GM18511 (cell line): ENCODE data around the gene CPNE6.
A peak's percentile ranks its signal among the peaks of the same experiment; 100 is the strongest.

Source experiments
- ATAC-seq: cut with Tn5 transposase; IDR thresholded peaks from one replicate; pipeline ENCODE4 v1.9.1; 2021; ENCODE audit warnings: mild to moderate bottlenecking, moderate library complexity; ENCODE audit not compliant: unreplicated experiment

Gene CPNE6

DNA sequence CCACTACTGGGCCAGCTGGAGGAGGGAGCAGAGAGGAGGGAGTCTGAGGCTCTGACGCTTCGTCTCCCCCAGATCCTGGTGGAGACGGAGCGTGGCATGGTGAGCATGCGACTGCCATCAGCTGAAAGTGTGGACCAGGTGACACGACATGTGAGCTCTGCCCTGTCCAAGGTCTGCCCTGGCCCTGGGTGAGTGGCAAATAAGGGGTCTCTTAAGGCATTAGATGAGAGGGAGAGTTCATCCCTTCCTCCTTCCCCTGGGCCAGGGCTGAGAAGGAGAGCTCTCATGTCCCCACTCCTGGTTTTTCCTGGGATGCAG is 17.1 kb upstream of the CPNE6 start:
- no peak for ATAC-seq

DNA sequence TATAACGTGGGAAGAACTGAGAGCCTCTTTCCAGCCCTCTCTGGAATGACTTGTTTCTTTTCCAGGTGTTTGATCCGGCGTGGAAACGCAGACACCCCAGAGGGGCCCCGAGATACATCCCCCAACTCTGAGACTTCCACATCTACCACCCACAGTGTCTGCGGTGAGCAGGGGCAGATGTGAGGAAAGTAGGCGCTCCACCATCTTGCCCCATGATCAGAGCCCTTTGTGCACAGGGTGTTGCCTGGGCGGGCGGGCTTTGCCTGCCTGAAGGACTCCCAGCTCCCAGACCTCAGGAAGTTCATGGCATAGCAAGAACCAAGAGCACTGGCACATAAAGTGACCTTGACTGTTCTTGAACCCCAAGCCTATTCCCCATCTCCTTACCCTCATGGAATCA is 16.7 kb upstream of the CPNE6 start:
- ATAC-seq: no peak

DNA sequence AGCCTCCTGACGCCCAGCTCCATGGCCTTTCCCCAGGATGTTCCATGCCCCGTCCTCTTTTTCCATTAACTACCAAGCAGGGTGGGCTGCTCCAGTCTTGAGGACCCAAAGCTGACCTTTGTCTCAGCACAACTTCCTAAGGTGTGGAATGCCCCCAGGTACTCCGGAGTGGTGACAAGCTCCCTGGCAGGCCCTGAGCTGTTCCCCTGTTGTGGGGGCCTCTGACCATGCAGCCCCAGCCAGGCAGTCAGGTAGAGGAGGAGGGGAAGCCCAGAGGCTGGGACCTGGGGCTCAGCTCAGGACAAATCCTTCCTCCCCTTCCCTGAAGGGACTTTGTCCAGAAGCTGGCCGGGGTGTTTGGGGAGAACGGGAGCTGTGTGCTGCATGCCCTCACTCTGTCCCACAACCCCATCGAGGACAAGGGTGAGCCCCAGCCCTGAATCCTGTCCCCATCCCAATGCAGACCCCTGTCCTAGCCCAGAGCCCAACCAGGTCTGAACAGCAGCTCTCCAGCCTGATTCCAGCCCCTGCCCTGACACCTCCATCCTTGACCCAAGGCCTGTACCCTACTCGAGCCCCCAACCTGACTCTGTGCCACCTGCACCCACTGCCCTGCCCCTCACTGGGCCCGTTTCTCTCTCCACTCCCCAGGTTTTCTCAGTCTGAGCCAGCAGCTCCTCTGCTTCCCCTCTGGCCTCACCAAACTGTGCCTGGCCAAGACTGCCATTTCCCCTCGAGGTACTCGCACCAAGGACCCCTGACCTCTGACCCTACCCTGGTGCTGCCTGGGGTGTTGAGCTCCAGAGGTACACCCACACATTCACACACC is 15.2 kb upstream of the CPNE6 start:
- ATAC-seq: no peak

DNA sequence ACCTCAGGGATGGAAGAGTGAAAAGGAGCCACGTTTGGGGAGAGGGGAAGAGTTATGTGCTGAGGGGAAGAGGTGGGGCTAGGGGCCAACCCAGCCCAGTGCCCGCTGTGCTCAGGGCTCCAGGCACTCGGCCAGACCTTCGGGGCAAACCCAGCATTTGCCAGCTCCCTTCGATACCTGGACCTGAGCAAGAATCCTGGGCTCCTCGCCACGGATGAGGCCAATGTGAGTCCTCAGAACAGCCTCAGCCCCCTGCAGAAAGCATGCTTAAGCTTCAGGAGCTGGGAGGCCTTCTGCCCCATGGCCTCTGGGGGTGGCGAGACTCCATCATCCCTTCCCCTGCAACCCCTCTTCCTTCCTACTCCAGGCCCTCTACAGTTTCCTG is 14.6 kb upstream of the CPNE6 start:
- ATAC-seq: no peak

DNA sequence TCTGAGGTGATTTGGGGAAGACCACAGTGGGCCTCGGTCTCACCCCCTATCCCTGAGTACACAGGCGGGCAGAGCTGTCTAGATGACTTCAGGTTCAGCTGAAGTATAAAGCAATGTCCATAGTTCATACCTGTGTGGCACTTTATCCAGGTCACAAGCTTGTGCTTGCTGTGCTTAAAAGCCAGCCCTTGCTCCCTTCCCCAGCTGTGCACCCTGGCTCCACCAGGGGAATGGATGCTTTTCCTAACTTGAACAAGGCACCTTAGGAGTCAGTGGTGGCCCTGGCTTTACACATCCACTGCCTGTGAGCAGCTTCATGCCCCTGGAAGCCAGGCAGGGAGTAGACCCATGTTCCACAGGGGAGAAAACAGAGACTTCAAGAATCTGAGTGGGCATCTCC is 14.1 kb upstream of the CPNE6 start:
- ATAC-seq: no peak

DNA sequence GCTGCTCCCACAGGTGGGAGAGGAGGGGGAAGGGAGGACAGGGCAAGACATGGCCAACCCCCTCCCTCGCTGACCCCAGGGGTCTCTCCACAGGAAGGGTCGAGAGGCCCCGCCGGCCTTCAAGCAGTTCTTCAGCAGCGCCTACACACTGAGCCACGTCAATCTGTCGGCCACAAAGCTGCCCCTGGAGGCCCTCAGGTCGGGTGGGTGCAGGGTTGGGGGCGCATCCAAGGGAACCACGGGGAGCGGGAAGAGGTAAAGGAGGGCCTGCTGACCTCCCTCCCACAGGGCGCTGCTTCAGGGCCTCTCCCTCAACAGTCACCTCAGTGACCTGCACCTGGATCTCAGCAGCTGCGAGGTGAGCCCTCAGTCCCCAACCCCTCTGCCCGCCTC is 13.5 kb upstream of the CPNE6 start:
- peak; percentile 11 for ATAC-seq

DNA sequence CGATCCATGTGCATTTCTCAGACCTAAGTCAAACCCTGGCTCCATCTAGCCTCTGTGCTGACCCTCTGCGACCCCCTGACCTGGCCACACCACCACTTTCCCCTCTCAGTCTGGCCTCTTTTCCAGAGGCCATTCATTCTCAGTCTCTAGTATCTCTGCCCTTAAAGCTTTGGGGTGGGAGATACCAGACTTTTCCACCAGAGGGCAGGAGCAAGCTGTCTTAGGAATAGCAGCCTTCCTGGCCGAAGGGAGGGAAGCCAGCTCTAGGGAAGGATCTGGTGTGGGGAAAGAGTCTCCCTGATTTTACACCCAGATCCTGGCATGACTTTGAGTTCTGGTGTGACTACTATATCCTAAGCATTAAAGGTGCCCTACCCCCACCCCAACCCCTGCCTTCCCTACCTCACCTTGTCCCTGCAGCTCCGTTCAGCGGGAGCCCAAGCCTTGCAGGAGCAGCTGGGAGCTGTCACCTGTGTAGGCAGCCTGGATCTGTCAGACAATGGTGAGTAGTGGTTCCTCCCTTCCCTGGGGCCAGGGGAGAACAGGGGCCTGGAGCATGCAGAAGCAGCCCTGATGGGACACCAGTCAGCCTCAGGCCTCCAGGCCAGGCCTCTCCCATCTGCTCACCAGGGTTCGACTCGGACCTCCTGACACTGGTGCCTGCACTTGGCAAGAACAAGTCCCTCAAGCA is 13.0 kb upstream of the CPNE6 start:
- peak; percentile 72 for ATAC-seq

DNA sequence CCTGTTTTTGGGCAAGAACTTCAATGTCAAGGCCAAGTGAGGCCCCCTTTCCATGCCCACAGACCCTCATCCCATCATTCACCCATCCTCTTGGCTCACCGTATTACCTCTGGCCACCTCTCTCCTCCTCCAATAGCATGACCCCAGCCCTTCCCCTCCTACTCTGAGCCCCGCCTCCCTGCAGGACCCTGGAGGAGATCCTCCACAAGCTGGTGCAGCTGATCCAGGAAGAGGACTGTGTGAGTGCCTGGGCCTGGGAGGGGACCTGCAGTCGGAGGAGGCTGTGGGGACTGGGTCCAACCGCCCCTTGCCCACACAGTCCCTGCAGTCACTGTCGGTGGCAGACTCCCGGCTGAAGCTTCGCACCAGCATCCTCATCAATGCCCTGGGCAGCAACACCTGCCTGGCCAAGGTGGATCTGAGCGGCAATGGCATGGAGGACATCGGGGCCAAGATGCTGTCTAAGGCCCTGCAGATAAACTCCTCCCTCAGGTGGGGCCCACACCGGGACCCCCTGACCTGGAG is 12.3 kb upstream of the CPNE6 start:
- no peak for ATAC-seq

DNA sequence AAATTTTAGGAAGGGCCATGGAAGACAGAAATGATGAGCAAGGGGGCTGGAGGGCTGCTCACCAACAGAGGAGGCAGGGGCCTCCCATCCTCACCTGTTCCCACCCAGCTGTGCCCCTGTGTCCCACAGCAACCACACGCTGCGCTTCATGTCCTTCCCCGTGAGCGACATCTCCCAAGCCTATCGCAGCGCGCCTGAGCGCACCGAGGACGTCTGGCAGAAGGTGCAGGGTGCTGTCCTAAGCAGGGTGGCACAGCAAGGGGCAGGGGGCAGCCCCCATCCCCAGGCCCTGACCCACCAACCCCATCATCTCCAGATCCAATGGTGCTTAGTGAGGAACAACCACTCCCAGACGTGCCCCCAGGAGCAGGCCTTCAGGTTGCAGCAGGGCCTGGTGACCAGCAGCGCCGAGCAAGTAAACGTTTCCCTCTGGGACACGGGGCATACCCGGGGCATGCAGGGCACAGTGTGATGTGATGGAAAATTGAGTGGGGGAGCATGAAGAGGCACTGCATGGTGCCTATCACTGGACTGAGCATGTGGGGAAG is 11.4 kb upstream of the CPNE6 start:
- no peak for ATAC-seq

DNA sequence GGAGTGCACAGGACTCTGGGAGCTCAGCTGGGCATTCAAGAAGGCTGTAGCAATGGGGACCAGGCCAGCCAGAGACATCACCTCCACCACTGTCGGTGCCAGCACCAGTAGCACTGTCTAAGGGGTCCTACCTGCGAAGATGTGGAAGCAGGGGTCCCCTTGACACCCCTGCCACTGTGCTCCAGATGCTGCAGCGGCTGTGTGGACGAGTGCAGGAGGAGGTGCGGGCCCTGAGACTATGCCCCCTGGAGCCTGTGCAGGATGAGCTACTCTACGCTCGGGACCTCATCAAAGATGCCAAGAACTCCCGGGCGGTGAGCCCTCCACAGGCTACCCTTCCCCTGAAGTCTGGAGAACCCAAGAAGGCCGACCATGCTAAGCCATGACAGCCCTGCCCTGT is 10.9 kb upstream of the CPNE6 start:
- no peak for ATAC-seq

DNA sequence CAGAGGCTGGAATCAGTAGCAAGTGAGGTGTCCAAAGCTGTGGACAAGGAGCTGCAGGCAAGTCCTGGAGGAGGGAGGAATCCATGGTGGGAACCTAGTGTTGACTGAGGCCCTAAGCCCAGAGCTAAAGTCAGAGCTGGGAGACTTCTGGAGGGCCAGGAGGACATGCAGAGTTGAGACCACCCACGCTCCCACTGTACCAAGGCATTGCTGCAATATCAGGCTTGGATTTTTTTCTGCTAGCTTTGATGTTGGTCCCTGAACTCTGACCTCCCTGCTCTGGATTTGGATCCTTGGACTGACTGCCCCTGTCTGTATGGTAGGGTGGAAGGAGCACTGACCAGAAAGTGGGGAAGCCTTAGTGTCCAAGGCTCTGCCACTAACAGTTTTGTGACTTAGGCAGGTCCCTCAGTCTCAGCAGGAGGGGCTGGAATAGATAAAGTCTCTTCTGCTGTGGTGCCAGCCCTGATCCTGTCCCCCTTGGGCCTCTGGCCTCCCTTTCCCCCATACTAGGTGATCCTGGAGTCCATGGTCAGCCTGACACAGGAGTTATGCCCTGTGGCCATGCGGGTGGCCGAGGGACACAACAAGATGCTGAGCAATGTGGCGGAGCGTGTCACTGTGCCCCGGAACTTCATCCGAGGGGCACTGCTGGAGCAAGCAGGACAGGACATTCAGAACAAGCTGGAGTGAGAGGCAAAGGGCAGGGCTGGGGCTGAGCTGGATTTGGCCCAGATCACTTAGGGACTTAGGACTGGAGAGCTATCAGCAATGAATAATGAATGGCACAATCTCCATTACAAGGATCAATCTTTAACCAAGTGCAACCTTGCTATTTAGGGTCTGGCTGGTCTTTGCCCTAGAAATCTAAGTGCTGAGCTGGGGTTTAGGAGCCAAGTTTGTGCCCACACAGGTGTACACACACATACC is 10.1 kb upstream of the CPNE6 start:
- no peak for ATAC-seq

DNA sequence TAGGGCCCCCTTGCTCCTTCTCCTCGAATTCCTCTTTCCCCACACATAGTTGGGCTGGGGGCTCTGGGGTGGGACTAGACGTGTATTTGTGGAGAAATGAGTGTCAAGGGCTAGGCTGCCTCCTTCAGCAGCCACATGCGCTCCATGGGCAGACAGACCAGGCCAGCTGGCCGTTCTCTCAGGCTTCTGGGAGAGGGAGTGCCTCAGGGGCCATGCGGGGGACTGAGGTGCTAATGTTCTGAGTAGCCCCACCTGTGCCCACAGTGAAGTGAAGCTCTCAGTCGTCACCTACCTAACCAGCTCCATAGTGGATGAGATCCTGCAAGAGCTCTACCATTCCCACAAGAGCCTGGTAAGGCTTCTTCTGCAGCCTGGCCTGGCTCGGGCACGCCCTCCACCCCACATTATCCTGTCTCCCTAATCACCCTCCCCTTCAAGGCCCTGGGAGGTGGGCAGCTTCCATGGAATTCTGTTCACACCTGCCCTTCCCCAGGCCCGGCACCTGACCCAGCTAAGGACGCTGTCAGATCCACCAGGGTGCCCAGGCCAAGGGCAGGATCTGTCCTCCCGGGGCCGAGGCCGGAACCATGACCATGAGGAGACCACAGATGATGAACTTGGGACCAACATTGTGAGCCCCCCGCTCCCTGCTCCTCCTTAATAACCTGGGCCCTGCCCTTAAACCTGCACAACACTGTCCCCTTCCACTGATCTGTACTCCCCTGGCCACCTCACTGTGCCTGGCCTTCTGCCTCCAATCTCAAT is 9.0 kb upstream of the CPNE6 start:
- no peak for ATAC-seq

DNA sequence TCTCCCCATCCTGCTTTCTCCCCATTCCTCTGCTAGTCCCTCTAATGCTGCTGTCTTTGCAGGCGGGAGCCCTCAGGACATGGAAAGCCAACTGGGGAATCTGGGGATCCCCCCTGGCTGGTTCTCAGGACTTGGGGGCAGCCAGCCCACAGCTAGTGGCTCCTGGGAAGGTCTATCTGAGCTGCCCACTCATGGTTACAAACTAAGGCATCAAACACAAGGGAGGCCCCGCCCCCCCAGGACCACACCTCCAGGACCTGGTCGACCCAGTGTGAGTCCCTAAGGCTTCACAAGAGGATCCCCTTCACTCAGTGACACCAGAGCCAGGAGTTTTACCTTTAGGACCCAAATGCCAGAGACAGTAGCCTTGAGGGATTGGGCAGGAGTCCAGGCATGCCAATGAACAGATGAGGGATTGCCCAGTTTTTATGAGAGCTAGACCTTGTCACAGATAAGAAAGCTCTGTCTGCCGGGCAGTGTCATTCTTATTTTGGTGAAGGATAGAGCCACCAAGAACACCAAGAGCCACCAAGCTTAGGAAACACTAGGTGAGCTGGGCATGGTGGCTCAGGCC is 8.0 kb upstream of the CPNE6 start:
- ATAC-seq: no peak

DNA sequence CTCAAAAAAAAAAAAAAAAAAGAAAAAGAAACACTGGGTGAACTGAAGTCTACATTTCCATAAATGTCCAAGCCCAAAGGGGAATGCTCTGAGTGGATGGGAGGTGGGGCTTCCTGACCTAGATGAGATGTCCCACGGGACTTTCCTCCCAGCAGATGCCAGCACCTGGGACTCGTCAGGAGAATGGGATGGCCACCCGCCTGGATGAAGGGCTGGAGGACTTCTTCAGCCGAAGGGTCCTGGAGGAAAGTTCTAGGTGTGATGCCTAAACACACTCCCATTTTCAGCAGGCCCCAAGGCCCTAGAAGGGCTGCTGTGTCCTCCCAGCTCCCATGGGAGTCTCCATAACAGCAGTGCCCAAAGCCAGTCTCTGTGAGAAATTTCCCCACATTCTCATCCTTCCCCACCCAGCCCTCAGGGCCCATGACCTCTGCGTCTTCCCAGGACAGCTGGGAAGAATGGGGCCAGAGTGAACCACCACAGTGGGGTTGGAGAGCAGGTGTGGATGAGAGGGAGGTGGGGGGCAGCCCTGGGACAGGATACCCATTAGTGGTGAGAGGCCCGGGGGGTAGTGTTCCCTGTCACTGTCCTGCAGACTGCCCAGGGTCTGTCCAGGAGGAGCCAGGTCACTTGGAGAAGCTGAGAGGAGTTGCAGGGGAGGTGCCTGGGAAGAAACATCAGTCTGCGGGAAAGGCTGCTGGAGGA is 7.1 kb upstream of the CPNE6 start:
- no peak for ATAC-seq

DNA sequence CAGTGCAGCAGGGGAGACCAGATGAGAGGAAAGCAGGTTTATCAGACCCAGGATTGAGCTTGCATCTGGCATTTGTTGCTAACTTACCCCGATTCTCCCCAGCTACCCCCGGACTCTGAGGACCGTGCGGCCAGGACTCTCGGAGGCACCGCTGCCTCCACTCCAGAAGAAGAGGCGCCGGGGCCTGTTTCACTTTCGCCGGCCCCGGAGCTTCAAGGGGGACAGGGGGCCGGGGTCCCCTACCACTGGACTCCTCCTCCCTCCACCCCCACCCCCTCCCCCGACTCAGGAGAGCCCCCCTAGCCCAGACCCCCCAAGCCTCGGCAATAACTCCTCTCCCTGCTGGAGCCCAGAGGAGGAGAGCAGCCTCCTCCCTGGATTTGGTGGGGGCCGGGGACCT is 6.5 kb upstream of the CPNE6 start:
- no peak for ATAC-seq

DNA sequence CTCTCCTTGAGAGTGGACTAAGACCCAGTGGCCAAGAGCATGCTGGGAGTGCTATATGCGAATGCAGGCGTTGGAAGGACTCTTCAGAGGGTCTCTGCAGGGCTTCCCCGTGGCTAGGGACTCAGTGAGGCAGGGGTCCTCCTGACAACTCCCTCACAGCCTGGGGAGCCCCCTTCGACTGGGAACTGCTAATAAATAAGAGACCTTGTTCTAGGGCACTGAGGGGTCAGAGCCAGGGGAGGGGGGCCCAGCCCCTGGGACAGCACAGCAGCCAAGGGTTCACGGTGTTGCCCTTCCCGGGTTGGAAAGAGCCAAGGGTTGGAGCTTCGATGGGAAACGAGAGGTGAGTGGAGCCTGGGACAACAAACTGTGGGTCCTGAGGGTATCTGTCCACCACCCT is 6.0 kb upstream of the CPNE6 start:
- no peak for ATAC-seq

DNA sequence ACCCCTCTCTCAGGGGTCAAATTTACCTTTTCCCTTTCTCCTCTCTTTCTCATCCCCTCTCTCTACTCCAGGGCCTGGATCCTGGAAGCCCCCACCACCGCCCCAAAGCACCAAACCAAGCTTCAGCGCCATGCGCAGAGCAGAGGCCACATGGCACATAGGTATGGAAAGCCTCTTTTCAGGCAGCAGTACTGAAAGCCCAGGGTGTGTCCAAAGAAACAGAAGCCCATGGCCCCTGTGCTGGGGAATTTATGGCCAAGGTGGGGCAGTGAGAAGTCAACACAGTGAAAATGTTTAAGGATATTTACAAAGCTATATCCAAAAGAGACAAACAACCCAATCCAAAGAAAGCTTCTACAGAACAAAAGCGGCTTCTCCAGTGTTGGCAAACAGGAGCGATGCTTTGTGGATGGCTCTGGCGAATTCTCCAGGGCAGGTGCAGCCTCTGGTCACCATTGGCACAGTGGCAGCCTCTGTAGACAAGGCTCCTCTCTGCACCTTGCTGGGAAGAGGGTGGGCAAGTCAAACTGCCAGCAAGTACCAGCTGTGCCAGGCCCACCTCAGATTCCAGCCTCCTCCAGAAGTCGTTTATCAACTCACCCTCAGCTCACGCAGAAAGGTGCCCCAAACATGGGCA is 4.7 kb upstream of the CPNE6 start:
- no peak for ATAC-seq

DNA sequence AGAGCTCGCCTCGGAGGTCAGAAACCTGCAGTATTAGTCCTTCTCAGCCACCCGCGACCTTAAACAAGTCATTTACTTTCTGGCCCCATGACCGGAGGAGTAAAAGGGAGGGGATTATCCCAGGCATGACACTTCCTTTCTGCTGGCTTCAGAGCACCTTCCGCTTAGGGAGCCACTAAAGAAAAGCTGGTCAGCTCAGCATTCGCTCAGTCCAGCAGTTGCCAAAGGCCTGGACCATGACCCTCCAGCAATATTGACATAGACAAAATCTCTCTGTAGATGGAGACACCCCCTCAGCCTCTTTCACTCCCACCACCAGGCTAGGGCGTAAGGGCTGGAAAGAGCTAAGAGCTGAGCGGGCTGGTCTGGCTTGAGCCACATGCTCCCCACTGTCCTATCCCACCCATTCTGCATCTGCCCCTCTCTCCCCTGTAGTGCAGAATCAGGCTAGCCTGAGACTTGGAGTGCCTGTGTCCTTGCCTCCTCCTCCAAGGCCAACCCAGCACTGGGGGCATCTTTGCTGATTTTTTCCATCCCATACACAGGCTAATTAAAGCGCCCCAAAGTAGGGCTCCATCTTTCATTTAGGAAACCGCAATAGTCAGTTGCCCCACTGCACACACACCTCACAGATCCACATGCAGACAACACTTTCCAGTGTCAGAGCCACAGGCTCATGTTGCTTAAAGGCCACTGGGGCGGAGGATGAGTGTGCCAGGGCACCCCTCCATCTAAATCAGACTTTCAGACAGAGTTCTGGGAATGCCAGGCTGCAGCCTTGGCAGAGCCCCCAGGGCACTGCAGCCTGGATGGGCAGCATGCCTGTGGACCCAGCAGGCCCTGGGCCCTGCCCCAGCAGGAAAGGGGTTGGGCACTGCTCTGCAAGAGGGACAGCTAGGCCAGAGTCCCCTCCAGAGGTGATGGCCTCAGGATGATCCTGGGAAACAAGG is 4.0 kb upstream of the CPNE6 start:
- ATAC-seq: no peak
